GM12864 (cell line): ENCODE data around the gene FBXL14.

ENCODE experiments used
- DNase-seq: peaks from one replicate; pipeline ENCODE4 v3.0.0-alpha.2; 2011; ENCODE audit warnings: low read depth
- H3K4me3 ChIP-seq: 2 replicates; pipeline ENCODE4 v1.5.1; 2011; ENCODE audit warnings: mild to moderate bottlenecking, low read depth, low read length, control low read depth
- CTCF ChIP-seq: IDR thresholded peaks from 2 replicates; pipeline ENCODE4 v1.5.1; 2011; ENCODE audit warnings: low read depth, mild to moderate bottlenecking, moderate library complexity, low read length, control low read depth, inconsistent platforms; ENCODE audit errors: missing control alignments

FBXL14 gene

GRCh38 chr12:1638203-1638602, 43.8 kb upstream of the FBXL14 start:
- H3K4me3 ChIP-seq = no peak overlapping the region
- DNase-seq = no peak
- TF ChIP-seq CTCF = no peak

GRCh38 chr12:1635301-1636095, 41.1 kb upstream of the FBXL14 start:
- no peak for TF ChIP-seq CTCF
- no peak overlapping the region for H3K4me3 ChIP-seq
- no peak for DNase-seq

GRCh38 chr12:1634590-1635191, 40.3 kb upstream of the FBXL14 start:
- TF ChIP-seq CTCF = peak; percentile 78
- DNase-seq = no peak
- H3K4me3 ChIP-seq = no peak overlapping the region

- no peak for DNase-seq
- TF ChIP-seq CTCF = no peak
- H3K4me3 ChIP-seq = no peak overlapping the region
Observed at GRCh38 chr12:1634149-1634548, 39.8 kb upstream of the FBXL14 start.

GRCh38 chr12:1633459-1633858, 39.1 kb upstream of the FBXL14 start:
- DNase-seq = no peak
- H3K4me3 ChIP-seq = no peak overlapping the region
- TF ChIP-seq CTCF = no peak

- TF ChIP-seq CTCF = no peak
- no peak overlapping the region for H3K4me3 ChIP-seq
- no peak for DNase-seq
Observed at GRCh38 chr12:1632702-1633101, 38.3 kb upstream of the FBXL14 start.
